Measurements from ENCODE around the gene FLOT1.
A peak's percentile ranks its signal among the peaks of the same experiment; 100 is the strongest.
"Not testable (repeated sequence)": the region's sequence is repeated elsewhere in the genome, so short reads cannot be mapped to it uniquely, and the experiment has no call there.

The FLOT1 gene

GRCh38 chr6:30721198-30722024 lies 21.1 kb downstream of the FLOT1 start:
- DNase-seq: peak; percentile 97

DNA sequence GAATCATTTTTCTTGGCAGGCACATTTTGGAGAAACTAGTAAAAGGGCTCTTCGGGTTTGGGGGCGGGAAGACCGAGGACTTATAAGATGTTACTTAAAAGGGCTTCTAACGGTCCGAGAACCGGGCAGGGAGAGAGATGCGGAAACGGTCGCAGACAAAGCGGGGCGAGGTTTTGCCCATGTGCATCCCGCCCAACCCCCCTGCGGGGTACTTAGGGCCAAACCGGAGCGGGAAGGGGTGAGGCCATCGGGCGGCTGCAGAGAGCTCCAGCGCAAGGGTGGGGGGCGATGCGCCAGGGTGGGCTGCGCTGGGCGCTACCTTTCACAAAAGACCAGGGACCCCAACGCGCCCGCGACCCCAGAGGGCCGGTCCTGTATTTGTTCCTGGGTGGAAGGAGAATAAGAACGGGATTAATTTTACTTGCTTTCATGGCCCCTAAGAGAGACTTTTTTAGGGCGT lies 21.7 kb downstream of the FLOT1 start:
- DNase-seq: peak; percentile 69

GRCh38 chr6:30719791-30720737 lies 22.4 kb downstream of the FLOT1 start, which contains the start of gene TUBB:
Gene TUBB, plus strand, starts transcription at chr6:30720352. Its CDS starts 155 bp downstream, at chr6:30720507.
- DNase-seq: peak; percentile 94

DNA sequence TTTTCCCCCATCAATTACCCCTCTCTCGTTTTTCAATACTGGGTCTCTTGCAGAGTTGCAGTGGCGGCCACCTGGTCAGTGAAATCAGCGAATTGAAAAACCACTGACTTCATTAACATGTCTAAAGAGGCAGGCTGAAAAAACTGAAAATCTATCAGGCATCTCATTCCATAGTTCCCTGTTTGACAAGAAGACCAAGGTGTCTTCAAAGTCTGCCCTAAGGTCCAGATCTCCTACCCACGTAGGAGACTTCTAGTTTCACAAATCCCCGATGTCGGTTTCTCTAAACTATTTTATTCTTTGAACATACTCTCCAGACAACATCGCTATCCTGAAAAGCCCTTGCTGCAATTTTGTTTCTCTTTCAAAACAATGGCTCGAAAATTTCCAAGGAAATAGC lies 23.1 kb downstream of the FLOT1 start:
- no peak for DNase-seq

- not testable (repeated sequence) for DNase-seq
Measured at GRCh38 chr6:30717845-30718720, 24.4 kb downstream of the FLOT1 start.

- peak; percentile 96 for DNase-seq
Measured at GRCh38 chr6:30717129-30717844, 25.2 kb downstream of the FLOT1 start, which contains the start of gene MDC1. Gene MDC1, minus strand, starts transcription at chr6:30717281. Its CDS starts 2,106 bp downstream, at chr6:30715175.

DNA sequence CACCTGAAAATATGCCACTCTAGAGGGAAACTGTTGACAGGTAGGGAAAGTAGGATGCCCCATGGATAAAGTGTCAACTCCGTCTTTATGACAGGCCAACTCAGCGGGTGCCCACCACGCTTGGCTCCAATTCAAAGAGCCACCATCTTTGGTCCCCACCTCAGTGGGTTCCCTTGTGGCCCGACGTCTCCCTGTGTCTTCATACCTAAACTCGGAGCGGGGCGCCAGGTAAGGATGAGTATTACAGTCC lies 25.7 kb downstream of the FLOT1 start:
- DNase-seq: no peak

DNA sequence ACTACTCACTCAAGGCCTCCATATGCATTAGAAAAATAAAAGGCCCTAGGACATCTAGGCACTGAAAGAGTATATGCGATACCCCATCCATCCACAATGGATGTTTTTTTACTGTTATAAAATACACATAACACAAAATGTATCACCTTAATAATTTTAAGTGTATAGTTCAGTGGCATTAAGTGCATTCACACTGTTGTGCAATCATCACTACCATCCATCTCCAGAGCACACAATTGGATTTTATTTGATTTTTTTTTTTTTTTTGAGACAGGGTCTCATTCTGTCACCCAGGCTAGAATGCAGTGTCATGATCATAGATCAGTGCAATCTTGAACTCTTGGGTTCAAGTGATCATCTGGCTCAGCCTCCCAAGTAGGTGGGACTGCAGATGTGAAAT lies 28.2 kb downstream of the FLOT1 start:
- DNase-seq: no peak

- no peak for DNase-seq
Measured at GRCh38 chr6:30712441-30712945, 30.0 kb downstream of the FLOT1 start.

- no peak for DNase-seq
Measured at GRCh38 chr6:30711758-30712380, 30.6 kb downstream of the FLOT1 start.

- no peak for DNase-seq
Measured at GRCh38 chr6:30709101-30709868, 33.2 kb downstream of the FLOT1 start.

DNA sequence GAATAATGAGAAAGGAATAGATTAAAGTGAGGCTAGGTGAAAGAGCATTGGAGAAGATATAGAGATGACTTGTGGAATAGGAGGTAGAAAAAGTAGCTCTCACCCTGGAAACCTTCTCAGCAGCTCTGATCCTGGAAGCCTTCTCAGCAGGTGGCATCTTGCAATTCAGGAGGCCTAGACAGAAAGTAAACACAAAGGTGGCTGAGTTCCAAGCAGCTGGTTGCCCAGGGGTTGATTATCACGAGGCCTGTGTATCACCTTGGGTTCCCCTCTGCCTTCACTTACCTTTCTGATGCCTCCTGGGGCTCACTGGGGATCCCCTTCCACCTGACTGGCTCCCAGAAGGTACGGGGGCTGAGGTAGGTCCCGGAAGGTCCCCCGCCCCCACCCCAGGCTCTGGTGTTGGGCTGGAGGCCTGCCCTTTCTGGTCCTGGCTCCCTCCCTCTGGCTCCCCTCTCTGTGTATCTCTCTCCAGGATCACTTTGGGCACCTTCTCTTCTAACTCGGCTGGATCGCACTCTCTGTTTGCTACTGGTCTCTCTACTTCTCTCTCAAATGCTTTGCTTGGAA lies 35.1 kb downstream of the FLOT1 start:
- no peak for DNase-seq

DNA sequence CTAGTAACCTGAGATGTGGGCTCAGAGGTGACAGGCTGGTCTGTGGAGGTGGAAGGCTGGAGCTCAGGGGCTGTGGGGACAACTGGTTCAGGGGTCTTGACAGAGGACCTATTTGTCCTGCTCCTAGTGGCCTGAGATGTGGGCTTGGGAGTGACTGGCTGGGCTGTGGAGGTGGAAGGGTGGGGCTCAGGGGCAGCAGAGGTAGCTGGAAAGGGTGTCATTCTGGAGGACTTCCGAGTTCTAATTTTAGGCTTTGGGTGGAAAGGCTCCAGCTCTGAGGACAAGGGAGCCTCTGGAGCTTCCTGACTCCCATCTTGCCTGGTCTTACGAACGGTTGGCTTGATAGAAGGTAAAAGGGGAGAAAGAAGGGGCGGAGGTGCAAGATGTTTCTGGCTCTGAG lies 36.9 kb downstream of the FLOT1 start:
- DNase-seq: no peak

GRCh38 chr6:30703821-30704220 lies 38.7 kb downstream of the FLOT1 start:
- DNase-seq: no peak

DNA sequence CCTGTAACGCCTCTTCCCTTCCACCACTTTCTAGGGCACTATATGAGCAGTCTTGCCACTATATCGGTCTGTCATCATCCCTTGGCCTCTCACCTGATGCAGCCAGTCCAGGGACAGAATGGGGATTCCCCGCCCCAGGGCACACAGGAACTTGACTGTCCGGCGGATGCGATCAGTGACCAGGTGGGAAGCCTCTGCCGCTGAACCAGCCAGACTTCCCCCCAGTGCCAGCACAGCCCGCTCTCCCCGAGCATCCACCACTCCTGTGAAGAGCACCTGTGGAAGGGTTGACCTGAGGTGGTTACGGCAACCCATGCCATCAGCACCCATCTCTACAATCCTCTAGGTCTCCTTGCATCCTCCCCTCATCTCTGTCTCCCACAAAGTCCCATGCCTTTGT lies 39.5 kb downstream of the FLOT1 start:
- DNase-seq: no peak

DNA sequence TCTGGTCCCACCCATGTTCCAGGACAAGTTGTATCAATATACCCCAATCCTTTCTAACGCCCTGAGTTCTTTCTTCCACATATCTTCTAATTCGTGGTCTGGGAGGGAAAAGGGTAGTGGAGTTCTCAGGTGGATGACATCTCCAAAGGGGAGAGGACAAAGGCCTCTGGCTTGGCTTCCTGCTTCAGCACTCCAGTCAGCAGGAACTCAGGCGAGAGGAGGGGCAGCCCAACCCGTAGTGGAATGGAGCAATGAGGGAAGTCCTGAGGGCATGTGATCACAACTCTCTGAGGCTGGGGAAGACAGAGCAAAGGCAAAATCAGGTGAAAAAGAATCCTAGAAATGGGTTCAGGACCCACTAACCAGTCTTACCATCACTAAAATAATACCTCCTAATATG lies 42.1 kb downstream of the FLOT1 start:
- DNase-seq: no peak

DNA sequence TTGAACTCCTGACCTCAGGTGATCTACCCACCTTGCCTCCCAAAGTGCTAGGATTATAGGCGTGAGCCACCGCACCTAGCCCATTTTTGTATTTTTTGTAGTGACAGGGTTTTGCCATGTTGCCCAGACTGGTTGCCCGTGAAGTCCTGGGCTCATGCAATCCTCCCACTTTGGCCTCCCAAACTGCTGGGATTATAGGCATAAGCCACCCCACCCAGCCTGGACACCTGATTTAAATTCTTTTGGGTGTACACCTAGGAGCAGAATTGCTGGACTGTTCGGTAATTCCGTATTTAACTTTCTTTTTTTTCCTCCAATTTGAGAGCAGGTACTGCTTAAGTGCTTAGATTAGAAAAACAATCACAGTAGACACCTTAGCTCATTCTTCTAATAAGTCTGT lies 46.1 kb downstream of the FLOT1 start:
- DNase-seq: no peak

GRCh38 chr6:30691208-30691847 lies 51.2 kb downstream of the FLOT1 start:
- DNase-seq: no peak

DNA sequence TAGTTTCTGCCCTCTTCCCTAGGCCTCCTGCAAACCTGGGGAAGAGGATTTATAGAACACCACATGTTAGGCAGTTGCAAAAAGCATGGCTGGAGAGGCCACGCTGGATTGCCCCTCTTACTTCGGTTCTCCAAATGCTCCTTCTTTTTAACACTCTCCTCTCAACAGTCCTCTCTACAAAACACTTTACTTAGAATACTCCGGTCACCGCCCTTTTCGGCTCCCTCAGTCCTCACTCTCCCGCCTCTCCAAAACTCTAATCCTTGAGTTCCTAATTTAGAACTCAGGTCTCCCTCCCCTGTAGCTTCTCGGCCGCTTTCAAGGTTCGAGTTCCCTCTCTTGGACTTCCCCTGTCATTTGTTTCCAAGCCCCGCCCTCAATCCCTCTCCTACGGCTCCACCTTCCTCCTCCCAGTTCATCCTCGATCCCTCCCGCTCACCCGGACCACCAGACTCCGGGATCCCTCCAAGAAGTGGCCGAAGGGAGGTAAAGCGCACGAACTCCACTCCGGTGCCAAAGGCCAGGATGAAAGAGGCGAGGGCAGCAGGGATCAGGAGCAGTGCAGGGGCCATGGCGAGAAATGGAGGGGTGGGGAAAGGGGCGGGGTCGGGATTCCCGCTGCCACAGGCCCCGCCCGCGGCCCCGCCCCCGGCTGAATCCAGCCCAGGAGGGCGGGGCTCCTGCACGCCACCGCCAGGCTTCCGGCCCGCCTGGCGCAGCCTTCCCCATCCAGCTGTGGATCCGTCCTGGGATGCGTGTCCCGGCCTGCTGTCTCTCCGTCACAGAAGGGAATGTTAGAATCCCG lies 51.9 kb downstream of the FLOT1 start, which contains the start of gene NRM:
TSS of gene NRM (minus strand) at position 582 of the 805 bp plus-strand sequence. CDS start at position 572, 10 bp downstream.
- DNase-seq: peak; percentile 79

Measured in activated CD4-positive, CD25-positive, alpha-beta regulatory T cell treated with anti-CD3 and anti-CD28 coated beads, Interleukin-2, amount 50 U/mL, for 72 hours (primary cell).